NCI-H345 treated with DMSO at 0.1 percent for 48 hours (cell line): ENCODE measurements around the gene ATP5F1D.

Source experiments
- DNase-seq: peaks from one replicate; lab custom pipeline; 2025; ENCODE audit not compliant: unreplicated experiment; lab: John Stamatoyannopoulos, UW

ATP5F1D gene

DNA sequence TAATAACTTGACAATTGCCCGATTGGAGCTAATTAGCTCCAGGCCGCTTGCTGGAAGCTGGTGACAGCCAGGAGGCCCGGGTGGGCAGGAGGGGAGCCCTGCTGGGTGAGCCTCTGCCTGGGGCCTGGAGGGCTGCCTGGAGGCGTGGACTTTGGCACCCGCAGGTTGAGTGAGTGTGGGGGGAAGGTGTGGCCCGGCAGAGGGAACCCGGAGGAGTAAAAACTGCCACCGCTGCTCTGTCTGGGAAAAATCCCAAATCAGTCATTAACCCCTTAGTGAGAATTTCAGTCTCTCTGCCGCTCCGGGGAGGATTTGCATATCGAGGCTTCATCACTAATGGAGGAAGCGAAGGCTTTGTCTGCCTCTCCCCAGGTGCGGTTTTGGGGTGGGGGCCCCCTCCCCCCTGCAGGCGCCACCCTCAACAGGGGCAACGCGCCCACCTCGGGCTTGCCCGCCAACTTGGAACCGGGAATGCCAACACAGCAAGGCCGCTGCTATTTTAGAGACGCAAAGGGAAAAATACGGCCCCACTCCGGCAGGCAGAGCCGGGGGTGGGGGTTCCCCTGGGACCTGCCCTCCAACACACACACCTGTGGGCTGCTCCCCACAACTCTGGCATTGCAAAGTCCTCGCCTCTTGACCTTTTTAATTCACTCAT lies 50.3 kb downstream of the ATP5F1D start:
- DNase-seq, result no peak

DNA sequence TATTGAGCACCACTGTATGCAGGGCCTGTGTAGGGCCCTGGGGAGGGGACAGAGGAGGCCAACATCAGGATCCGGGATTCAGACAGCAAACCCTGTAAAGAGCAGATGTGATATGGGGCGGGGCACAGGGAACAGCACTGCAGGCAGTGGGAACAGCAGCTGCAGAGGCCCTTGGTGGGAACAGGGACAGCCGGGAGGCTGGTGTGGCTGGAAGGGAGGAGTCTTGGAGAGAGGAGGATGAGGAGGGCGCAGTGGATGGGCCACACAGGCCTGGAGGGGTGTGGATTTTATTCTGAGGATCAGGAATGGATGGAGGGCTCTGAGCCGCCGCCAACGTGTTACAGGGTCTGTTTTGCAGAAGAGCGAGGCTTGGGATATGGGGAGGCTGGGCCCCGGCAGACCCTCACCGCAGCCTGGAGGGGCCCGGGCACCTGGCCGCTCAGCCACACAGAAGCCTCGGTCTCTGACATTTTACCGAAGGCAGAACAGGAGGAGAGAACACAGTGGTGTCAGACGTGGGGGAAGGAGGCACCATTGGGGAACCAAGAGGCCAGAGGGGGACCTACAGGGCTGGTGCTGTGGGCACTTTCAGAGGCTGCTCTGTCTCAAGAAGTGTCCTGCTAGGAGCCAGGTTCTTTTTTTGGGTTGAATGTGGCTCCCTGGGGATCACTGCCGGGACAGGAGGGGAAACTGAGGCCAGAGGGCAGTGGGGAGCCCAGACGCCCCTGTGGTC lies 51.0 kb downstream of the ATP5F1D start:
- DNase-seq, result no peak

DNA sequence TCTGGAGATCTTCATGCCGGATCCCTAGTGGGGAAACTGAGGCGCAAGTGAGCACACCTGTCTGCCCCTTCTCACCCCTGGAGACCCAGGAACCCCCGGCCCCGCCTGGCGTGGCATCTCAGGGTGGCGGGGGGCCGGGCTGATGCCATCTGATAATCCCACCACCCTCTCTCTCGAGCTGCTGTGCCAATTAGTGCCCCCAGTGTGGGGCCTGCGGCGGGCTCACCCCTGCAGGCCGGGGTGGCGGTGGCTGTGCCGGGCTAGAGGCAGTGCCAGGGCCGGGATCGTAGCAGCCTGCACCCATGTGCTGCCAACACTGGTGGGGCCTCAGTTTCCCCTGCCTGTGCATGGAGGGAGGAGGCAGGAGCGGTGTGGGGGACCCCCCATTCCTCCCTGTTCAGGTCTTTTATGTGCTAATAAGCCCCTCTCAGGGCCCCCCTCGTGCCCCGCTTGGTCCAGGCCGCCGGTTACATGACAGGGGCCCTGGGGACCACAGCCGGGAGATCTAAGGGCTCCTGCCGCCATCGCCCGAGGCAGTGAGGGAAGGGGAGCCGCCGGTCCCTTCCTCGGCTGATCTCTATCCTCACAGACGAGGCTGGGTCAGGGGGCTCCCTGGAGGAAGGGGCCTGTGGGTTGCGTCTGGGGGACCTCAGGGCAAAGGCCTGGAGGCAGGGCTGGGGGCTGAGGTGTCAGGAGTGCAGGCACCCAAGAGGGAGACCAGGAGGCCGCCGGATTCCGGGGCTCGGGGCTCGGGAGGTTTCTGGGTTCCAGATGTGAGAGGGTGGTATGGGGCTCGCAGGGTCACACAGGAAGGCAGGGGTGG lies 52.4 kb downstream of the ATP5F1D start:
- no peak for DNase-seq
